H1 (cell line): Measurements from ENCODE around the gene SMARCAL1. TPM values are rescaled to one million over a fixed set of nuclear protein-coding genes. Genes with fewer than 3 reads are reported as not detected.

Experiments used
- CTCF ChIA-PET: fragments of 300-600 bp; sonication (Branson Sonifier 250); formaldehyde crosslinking; loops from one replicate; lab custom pipeline; 2021; ENCODE audit not compliant: partially characterized antibody; lab: Charles Lee
- POLR2A ChIA-PET: fragments of 300-600 bp; sonication (Branson Sonifier 250); formaldehyde crosslinking; loops from one replicate; lab custom pipeline; 2021; ENCODE audit warnings: inconsistent platforms; ENCODE audit not compliant: partially characterized antibody; lab: Charles Lee
- DNase-seq, 2 experiments: peaks; one replicate each; pipeline versions ENCODE4 v3.0.0 to v3.0.0-alpha.2; 2010 to 2022; ENCODE audit warnings: low spot score in 2 of 2, low read depth in 1 of 2, mixed read lengths in 1 of 2
- FAIRE-seq: peaks from 2 replicates; lab custom pipeline; 2011; peaks lifted over from hg19 to GRCh38; lab: Jason Lieb, UNC
- H2AFZ ChIP-seq: 2 replicates; pipeline ENCODE4 v1.8.1; 2012; ENCODE audit warnings: low read length, inconsistent platforms
- H2AK5ac ChIP-seq: 2 replicates; pipeline ENCODE4 v1.6.1; 2013; ENCODE audit warnings: low read depth, low read length
- H2BK120ac ChIP-seq: replicated peaks from 2 replicates; pipeline ENCODE3; 2013; ENCODE audit warnings: low read depth, low read length, inconsistent platforms
- H2BK12ac ChIP-seq: 2 replicates; pipeline ENCODE4 v1.6.1; 2013; ENCODE audit warnings: low read depth, low read length
- H2BK15ac ChIP-seq: 2 replicates; pipeline ENCODE4 v1.6.1; 2013; ENCODE audit warnings: low read length
- H2BK20ac ChIP-seq: 2 replicates; pipeline ENCODE4 v1.6.1; 2013; ENCODE audit warnings: low read length
- H2BK5ac ChIP-seq: 2 replicates; pipeline ENCODE4 v1.6.1; 2013; ENCODE audit warnings: low read depth, low read length
- H3K14ac ChIP-seq: 2 replicates; pipeline ENCODE4 v1.6.1; 2013; ENCODE audit warnings: inconsistent platforms; ENCODE audit not compliant: insufficient read length
- H3K18ac ChIP-seq: 2 replicates; pipeline ENCODE4 v1.6.1; 2013; ENCODE audit warnings: low read length; ENCODE audit errors: extremely low read depth
- H3K23ac ChIP-seq: 2 replicates; pipeline ENCODE4 v1.6.1; 2013; ENCODE audit warnings: inconsistent platforms; ENCODE audit not compliant: insufficient read length
- H3K23me2 ChIP-seq: 2 replicates; pipeline ENCODE4 v1.6.1; 2013; ENCODE audit warnings: low read depth, low read length
- H3K27ac ChIP-seq: 2 replicates; pipeline ENCODE4 v1.6.1; 2011; ENCODE audit warnings: low read depth, low read length, inconsistent platforms
- H3K27me3 ChIP-seq, 4 experiments: replicated peaks in 1 of 4; 1 replicate in 1 of 4; 2 replicates in 3 of 4; pipeline versions ENCODE4 v1.6.1 to v1.8.1; 2011 to 2013; ENCODE audit warnings: low read length in 3 of 4, mild to moderate bottlenecking in 3 of 4, inconsistent platforms in 2 of 4, mixed read lengths in 2 of 4, moderate library complexity in 1 of 4; ENCODE audit not compliant: control insufficient read depth in 3 of 4, insufficient read depth in 3 of 4; ENCODE audit errors: extremely low read depth in 1 of 4
- H3K36me3 ChIP-seq, 4 experiments: 2 replicates each; pipeline versions ENCODE4 v1.6.1 to v1.8.1; 2011 to 2013; ENCODE audit warnings: mild to moderate bottlenecking in 4 of 4, low read length in 3 of 4, moderate library complexity in 2 of 4, control low read depth in 1 of 4, inconsistent platforms in 1 of 4; ENCODE audit not compliant: insufficient read depth in 4 of 4, control insufficient read depth in 2 of 4
- H3K4ac ChIP-seq: replicated peaks from 2 replicates; pipeline ENCODE3; 2013; ENCODE audit warnings: low read length, low read depth, mixed read lengths, inconsistent platforms; ENCODE audit not compliant: insufficient read length
- H3K4me1 ChIP-seq, 4 experiments: replicated peaks in 1 of 4; 1 replicate in 1 of 4; 2 replicates in 3 of 4; pipeline versions ENCODE4 v1.6.1 to v1.8.1; 2011 to 2013; ENCODE audit warnings: low read length in 3 of 4, inconsistent platforms in 2 of 4, mixed read lengths in 1 of 4; ENCODE audit not compliant: insufficient read depth in 4 of 4, control insufficient read depth in 3 of 4
- H3K4me2 ChIP-seq, 2 experiments: 2 replicates each; pipeline versions ENCODE4 v1.6.1 to v1.8.1; 2011 to 2013; ENCODE audit warnings: low read depth in 2 of 2, low read length in 2 of 2, control low read depth in 1 of 2, inconsistent platforms in 1 of 2, mild to moderate bottlenecking in 1 of 2; ENCODE audit not compliant: insufficient read depth in 1 of 2
- H3K4me3 ChIP-seq, 4 experiments: fragments of 200-600, 300-600 bp in 1 of 4; sonication (generic), shearing (Covaris generic), sonication (Bioruptor Twin) in 1 of 4; 2 replicates each; pipeline versions ENCODE4 v1.5.1 to v1.8.1; 2011 to 2016; ENCODE audit warnings: low read length in 4 of 4, low read depth in 3 of 4, control low read depth in 2 of 4, inconsistent platforms in 2 of 4, mild to moderate bottlenecking in 2 of 4, mixed read lengths in 1 of 4, moderate library complexity in 1 of 4; ENCODE audit not compliant: insufficient read depth in 2 of 4; ENCODE audit errors: extremely low read depth in 1 of 4
- H3K56ac ChIP-seq: replicated peaks from 2 replicates; pipeline ENCODE3; 2013; ENCODE audit warnings: low read depth, mild to moderate bottlenecking, mixed read lengths, low read length, inconsistent platforms; ENCODE audit not compliant: insufficient read length
- H3K79me1 ChIP-seq: 2 replicates; pipeline ENCODE4 v1.6.1; 2013; ENCODE audit warnings: low read depth, low read length, control low read depth
- H3K79me2 ChIP-seq, 2 experiments: 2 replicates each; pipeline versions ENCODE4 v1.6.1 to v1.8.1; 2012 to 2013; ENCODE audit warnings: low read length in 2 of 2, mild to moderate bottlenecking in 2 of 2, inconsistent platforms in 1 of 2; ENCODE audit not compliant: insufficient read depth in 2 of 2, control insufficient read depth in 1 of 2
- H3K9ac ChIP-seq, 4 experiments: replicated peaks in 1 of 4; 1 replicate in 1 of 4; 2 replicates in 3 of 4; pipeline versions ENCODE4 v1.6.1 to v1.8.1; 2011 to 2013; ENCODE audit warnings: low read depth in 3 of 4, low read length in 3 of 4, control low read depth in 2 of 4, mild to moderate bottlenecking in 2 of 4, moderate library complexity in 2 of 4, inconsistent platforms in 1 of 4; ENCODE audit errors: extremely low read depth in 1 of 4
- H3K9me3 ChIP-seq, 2 experiments: 2 replicates each; pipeline versions ENCODE4 v1.6.1 to v1.8.1; 2012 to 2013; ENCODE audit warnings: mild to moderate bottlenecking in 2 of 2, moderate library complexity in 2 of 2, control low read depth in 1 of 2, inconsistent platforms in 1 of 2, low read depth in 1 of 2, low read length in 1 of 2, mixed read lengths in 1 of 2; ENCODE audit not compliant: insufficient read depth in 2 of 2
- H4K20me1 ChIP-seq, 2 experiments: replicated peaks in 1 of 2; 2 replicates each; pipeline versions ENCODE3 to v1.8.1; 2011 to 2013; ENCODE audit warnings: inconsistent platforms in 2 of 2, low read length in 2 of 2, mild to moderate bottlenecking in 1 of 2; ENCODE audit not compliant: insufficient read depth in 2 of 2, control insufficient read depth in 1 of 2
- H4K5ac ChIP-seq: 2 replicates; pipeline ENCODE4 v1.6.1; 2013; ENCODE audit warnings: low read length, low read depth, mixed read lengths, inconsistent platforms; ENCODE audit not compliant: insufficient read length
- H4K8ac ChIP-seq: 2 replicates; pipeline ENCODE4 v1.8.0; 2013; ENCODE audit warnings: mild to moderate bottlenecking, moderate library complexity, low read length, inconsistent platforms; ENCODE audit not compliant: insufficient read depth; ENCODE audit errors: extremely low read depth
- H4K91ac ChIP-seq: replicated peaks from 2 replicates; pipeline ENCODE3; 2013; ENCODE audit warnings: low read length, mixed read lengths, inconsistent platforms; ENCODE audit not compliant: insufficient read length
- CEBPB ChIP-seq: IDR thresholded peaks from 2 replicates; pipeline ENCODE4 v1.6.1; 2012; ENCODE audit warnings: low read depth, low read length
- POU5F1 ChIP-seq: IDR thresholded peaks from 2 replicates; pipeline ENCODE4 v1.6.1; 2011; ENCODE audit warnings: low read depth, mild to moderate bottlenecking, low read length, moderate library complexity
- WGBS, 2 experiments: shearing (Covaris generic) in 1 of 2; methylation state at CpG; one replicate each; pipeline versions ENCODE4 v1.1.6 to v1.1.7; 2013 to 2015; ENCODE audit warnings: low lambda C conversion rate in 2 of 2, mixed read lengths in 2 of 2, inconsistent platforms in 1 of 2, low coverage in 1 of 2, missing lambda C conversion rate in 1 of 2; ENCODE audit not compliant: insufficient replicate concordance in 2 of 2, insufficient coverage in 1 of 2, insufficient read length in 1 of 2; ENCODE audit errors: extremely low coverage in 1 of 2, missing lambda C conversion rate in 1 of 2; 5-methylcytosine and 5-hydroxymethylcytosine counted together
- polyA plus RNA-seq, 7 experiments: library from polyadenylated mRNA; depleted of rRNA in 3 of 7; stranded (reverse) in 5 of 7; unstranded in 2 of 7; fragments of >200 nt in 5 of 7; fragments of 200-250 nt in 2 of 7; gene quantifications; 1 replicate in 5 of 7; 2 replicates in 1 of 7; 4 replicates in 1 of 7; pipeline versions ENCODE4 v1.2.1 to v1.2.3, GENCODE V29; 2011 to 2013; ENCODE audit warnings: missing spikeins in 2 of 7, mixed read lengths in 2 of 7
- total RNA-seq: library from RNA; stranded (reverse); fragmentation: NEBNext Ultra II Directional; extraction: Animal tissue kit (Norgen Biotek cat#: 25700); gene quantifications from 2 replicates; pipeline ENCODE4 v1.2.1, GENCODE V29; 2021

SMARCAL1 gene
- total and polyA plus RNA-seq, 2 of the 8 experiments (the other 6 are each of a cell fraction or from before 2014, with no cell fraction given) = 17.6 to 17.9 TPM

DNA sequence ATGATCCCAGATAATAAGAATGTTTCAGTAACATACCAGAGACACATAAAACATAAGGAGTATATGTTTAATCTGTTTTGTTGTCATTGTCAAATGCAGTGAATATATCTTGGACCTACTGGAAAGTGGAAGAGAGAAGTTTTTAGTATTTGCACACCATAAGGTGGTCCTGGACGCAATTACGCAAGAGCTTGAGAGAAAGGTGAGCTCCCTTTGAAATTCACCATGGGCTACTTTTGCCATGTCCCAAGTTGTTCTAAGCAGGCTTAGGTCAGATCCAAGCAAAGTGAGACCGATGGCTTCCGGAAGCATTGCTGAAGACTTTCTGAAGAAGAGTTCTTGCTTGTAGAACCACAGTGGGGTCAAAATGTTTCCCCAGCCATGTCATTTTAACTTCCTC is 55.6 kb downstream of the SMARCAL1 start:
- H3K79me2 ChIP-seq = no peaks in the 10 kb centered on the region
- H3K27ac ChIP-seq = no peak overlapping the region
- no peak overlapping the region for H2BK20ac ChIP-seq
- WGBS, 2 experiments = 88% methylated on average over 4 of the region's 4 CpGs; no CpG with 5 or more reads in 1 of the 2 experiments
- no peak overlapping the region for H2BK120ac ChIP-seq
- ChIA-PET POLR2A (interaction anchor here (0.9 to 1.3 kb wide), 2 partner anchors 31 to 397 kb away, joined by 3 to 4 read pairs; partner anchors contain the start of gene RPL37A), CTCF (interaction anchor here (0.6 to 1.0 kb wide), 2 partner anchors 63 to 599 kb away, joined by 3 to 4 read pairs; no protein-coding TSS in a partner anchor)
- H3K4me3 ChIP-seq = no peak overlapping the region
- no peaks in the 10 kb centered on the region for H4K20me1 ChIP-seq
- TF ChIP-seq POU5F1 = no peak
- peak; percentile 67; the same call in 1 of the 2 replicates for TF ChIP-seq CEBPB
- no peak overlapping the region for H2AK5ac ChIP-seq
- no peaks in the 10 kb centered on the region for H3K9me3 ChIP-seq
- no peak overlapping the region for H2AFZ ChIP-seq
- H3K9ac ChIP-seq = no peak overlapping the region
- no peak overlapping the region for H3K18ac ChIP-seq
- H3K79me1 ChIP-seq = no peaks in the 10 kb centered on the region
- no peak overlapping the region for H3K56ac ChIP-seq
- no peaks in the 10 kb centered on the region for H3K4me1 ChIP-seq
- H3K27me3 ChIP-seq = no peaks in the 10 kb centered on the region
- no peak overlapping the region for H2BK15ac ChIP-seq
- no peak overlapping the region for H4K91ac ChIP-seq
- H3K36me3 ChIP-seq = peaks cover 0 to 5% (median 0%) of the 10 kb centered on the region in 4 experiments; a peak in 1 of 8 replicates
- H3K23me2 ChIP-seq = no peaks in the 10 kb centered on the region
- H3K4ac ChIP-seq = no peak overlapping the region
- no peak overlapping the region for H3K23ac ChIP-seq
- H2BK5ac ChIP-seq = no peak overlapping the region
- H3K14ac ChIP-seq = no peak overlapping the region
- no peak overlapping the region for H4K5ac ChIP-seq
- DNase-seq = no peak
- no peak overlapping the region for H4K8ac ChIP-seq
- H2BK12ac ChIP-seq = no peak overlapping the region
- FAIRE-seq = no peak
- no peak overlapping the region for H3K4me2 ChIP-seq
